ENCODE data around the gene GRID1.

The GRID1 gene

GRCh38 chr10:86206240-86206579 is 160.4 kb downstream of the GRID1 start:
- no peak for TF ChIP-seq GATA3 (IDR thresholded peaks at IDR 0.05; ENCODE audit: low read depth, low read length)
- TF ChIP-seq GATA2 (IDR thresholded peaks at IDR 0.05; ENCODE audit: low read depth, low read length) = no peak

GRCh38 chr10:86205306-86206239 is 161.0 kb downstream of the GRID1 start:
- no peak for TF ChIP-seq GATA3 (IDR thresholded peaks at IDR 0.05; ENCODE audit: low read depth, low read length)
- no peak for TF ChIP-seq GATA2 (IDR thresholded peaks at IDR 0.05; ENCODE audit: low read depth, low read length)

- no peak for TF ChIP-seq GATA3 (IDR thresholded peaks at IDR 0.05; ENCODE audit: low read depth, low read length)
- TF ChIP-seq GATA2 (IDR thresholded peaks at IDR 0.05; ENCODE audit: low read depth, low read length) = no peak
Observed at GRCh38 chr10:86204421-86205305, 161.9 kb downstream of the GRID1 start.

GRCh38 chr10:86203162-86203905 is 163.3 kb downstream of the GRID1 start:
- TF ChIP-seq GATA3 (IDR thresholded peaks at IDR 0.05; ENCODE audit: low read depth, low read length) (no peak), GATA2 (IDR thresholded peaks at IDR 0.05; ENCODE audit: low read depth, low read length) (no peak)

GRCh38 chr10:86202226-86202735 is 164.3 kb downstream of the GRID1 start:
- no peak for TF ChIP-seq GATA3 (IDR thresholded peaks at IDR 0.05; ENCODE audit: low read depth, low read length)
- no peak for TF ChIP-seq GATA2 (IDR thresholded peaks at IDR 0.05; ENCODE audit: low read depth, low read length)

GRCh38 chr10:86200867-86201266 is 165.7 kb downstream of the GRID1 start:
- TF ChIP-seq GATA3 (IDR thresholded peaks at IDR 0.05; ENCODE audit: low read depth, low read length) (no peak), GATA2 (IDR thresholded peaks at IDR 0.05; ENCODE audit: low read depth, low read length) (no peak)

- TF ChIP-seq GATA2 (IDR thresholded peaks at IDR 0.05; ENCODE audit: low read depth, low read length) (no peak), GATA3 (IDR thresholded peaks at IDR 0.05; ENCODE audit: low read depth, low read length) (no peak)
Observed at GRCh38 chr10:86200269-86200668, 166.3 kb downstream of the GRID1 start.

- TF ChIP-seq GATA3 (IDR thresholded peaks at IDR 0.05; ENCODE audit: low read depth, low read length) (no peak), GATA2 (IDR thresholded peaks at IDR 0.05; ENCODE audit: low read depth, low read length) (no peak)
Observed at GRCh38 chr10:86199041-86199440, 167.6 kb downstream of the GRID1 start.

- TF ChIP-seq GATA2 (IDR thresholded peaks at IDR 0.05; ENCODE audit: low read depth, low read length) (no peak), GATA3 (IDR thresholded peaks at IDR 0.05; ENCODE audit: low read depth, low read length) (no peak)
Observed at GRCh38 chr10:86198271-86198670, 168.3 kb downstream of the GRID1 start.

GRCh38 chr10:86197166-86197790 is 169.3 kb downstream of the GRID1 start:
- TF ChIP-seq GATA2 (IDR thresholded peaks at IDR 0.05; ENCODE audit: low read depth, low read length) = no peak

- TF ChIP-seq GATA3 (IDR thresholded peaks at IDR 0.05; ENCODE audit: low read depth, low read length) (no peak), GATA2 (IDR thresholded peaks at IDR 0.05; ENCODE audit: low read depth, low read length) (no peak)
Observed at GRCh38 chr10:86195521-86196157, 171.0 kb downstream of the GRID1 start.

GRCh38 chr10:86194684-86195083 is 171.9 kb downstream of the GRID1 start:
- no peak for TF ChIP-seq GATA2 (IDR thresholded peaks at IDR 0.05; ENCODE audit: low read depth, low read length)
- no peak for TF ChIP-seq GATA3 (IDR thresholded peaks at IDR 0.05; ENCODE audit: low read depth, low read length)

- TF ChIP-seq GATA2 (IDR thresholded peaks at IDR 0.05; ENCODE audit: low read depth, low read length) (no peak), GATA3 (IDR thresholded peaks at IDR 0.05; ENCODE audit: low read depth, low read length) (no peak)
Observed at GRCh38 chr10:86193841-86194240, 172.8 kb downstream of the GRID1 start.

All from SH-SY5Y (cell line).